GM18526 (cell line): ENCODE results near the gene ADPRH.

ENCODE experiments used
- POLR2A ChIP-seq: IDR thresholded peaks from 3 replicates; pipeline ENCODE4 v1.6.1; 2011; ENCODE audit not compliant: insufficient read length; ENCODE audit errors: extremely low read depth

ADPRH gene

DNA sequence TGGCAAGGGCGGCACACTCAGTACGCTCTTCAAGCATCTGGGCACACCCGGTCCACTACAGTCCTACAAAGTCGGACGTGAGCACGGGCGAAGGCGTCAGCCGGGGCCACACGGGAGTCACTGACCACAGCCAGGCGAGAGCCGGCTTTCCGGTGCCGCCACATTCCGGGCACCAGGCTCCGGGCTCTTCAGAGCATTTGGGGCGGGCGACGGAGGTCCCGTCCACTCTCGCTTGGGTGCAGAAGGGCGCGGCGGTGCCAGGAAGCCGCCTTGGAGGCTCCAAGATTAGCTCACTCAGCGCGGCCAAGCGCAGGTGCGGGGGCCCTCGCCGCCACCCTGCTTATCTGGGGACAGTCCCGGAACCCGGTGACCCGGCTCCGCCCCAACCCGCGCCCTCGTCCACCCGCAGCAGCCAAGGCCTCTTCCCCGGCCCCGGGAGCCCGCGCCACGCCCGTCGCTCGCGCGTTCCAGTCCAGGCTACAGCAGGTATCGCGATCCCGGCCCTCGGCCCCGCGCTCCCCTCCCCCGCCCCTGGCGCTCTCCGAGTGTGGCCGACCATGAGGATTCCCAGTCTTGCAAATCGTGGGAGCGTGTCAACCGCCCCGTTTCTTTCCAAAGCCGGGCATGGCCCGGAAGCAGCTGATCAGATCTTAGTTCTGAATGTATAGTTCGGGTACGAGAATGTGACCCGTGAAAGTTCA is at the start of gene ADPRH:
Gene ADPRH (plus strand): TSS at position 127 of the 701 bp plus-strand sequence. CDS start 2,678 bp downstream, outside the sequence.
- TF ChIP-seq POLR2A, result peak; percentile 62

DNA sequence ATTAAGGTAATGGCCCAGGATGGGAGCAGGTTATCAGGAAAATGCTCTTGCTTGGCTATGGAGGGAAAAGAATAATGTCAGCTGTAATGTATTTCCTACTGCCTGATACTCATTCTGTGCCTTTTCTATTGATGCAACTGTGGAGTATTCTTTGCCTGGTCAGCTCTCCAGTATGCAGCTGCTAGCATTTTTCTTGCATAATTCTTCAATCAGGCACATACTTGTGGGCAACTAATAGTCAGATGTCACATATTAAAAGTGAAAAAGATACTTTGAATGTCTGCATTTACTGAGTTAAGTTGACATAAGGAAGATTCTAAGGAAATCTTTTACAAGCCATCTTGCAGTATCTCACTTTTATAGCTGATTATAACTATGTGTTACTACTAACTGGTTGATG is 49.4 kb upstream of the ADPRH start:
- TF ChIP-seq POLR2A, result no peak

DNA sequence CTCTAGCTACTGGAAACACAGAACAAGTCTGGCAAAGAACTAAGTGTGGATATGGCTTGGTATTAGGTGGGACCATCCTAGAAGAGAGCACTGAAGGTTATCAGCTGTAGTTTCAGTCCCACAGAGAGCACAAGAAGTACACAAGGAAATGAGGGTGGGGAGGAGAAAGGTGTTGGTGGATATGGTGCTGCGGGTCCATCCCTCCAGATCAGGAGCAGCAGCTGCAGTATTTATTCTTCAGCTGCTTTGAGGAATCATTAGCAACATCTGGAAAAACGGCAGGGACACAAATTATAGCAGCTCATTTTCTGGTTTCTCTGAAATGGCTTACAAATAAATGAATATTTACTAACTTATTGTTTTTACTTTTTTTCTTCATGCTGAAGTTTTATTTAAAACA is 48.8 kb upstream of the ADPRH start:
- no peak for TF ChIP-seq POLR2A

DNA sequence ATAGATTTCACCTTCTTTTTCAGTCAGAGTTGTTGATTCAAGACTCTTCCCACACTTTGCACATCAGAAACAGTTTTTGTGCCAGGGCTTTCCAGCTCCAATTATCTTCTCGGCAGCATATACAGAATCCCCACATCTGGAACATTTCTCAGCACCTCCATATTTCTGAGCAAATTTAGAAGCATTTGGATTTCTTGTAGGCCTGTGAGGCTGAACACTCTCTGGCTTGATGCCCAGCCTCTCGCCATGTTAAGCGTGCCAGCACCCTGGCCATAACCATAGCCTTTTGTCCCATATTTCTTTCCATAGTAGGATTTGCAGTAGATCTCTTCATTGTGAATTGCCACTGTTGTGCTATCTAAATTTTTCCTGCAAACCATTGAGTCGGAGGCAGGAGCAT is 48.1 kb upstream of the ADPRH start:
- TF ChIP-seq POLR2A, result no peak

DNA sequence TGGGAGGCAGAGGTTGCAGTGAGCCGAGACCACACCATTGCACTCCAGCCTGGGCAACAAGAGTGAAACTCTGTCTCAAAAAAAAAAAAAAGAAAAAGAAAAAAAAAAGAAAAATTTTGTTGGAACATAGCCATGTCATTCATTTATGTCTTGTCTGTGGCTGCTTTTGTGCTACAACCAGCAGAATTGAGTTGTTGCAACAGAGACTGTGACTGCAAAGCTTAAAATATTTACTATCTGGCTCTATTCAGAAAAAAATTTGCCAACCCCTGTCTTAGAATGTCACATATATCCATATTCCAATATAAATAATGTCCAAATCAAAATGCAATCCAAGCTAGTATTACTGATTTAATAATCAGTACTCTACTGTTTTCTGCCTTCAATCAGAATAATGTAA is 45.0 kb upstream of the ADPRH start:
- TF ChIP-seq POLR2A, result no peak

DNA sequence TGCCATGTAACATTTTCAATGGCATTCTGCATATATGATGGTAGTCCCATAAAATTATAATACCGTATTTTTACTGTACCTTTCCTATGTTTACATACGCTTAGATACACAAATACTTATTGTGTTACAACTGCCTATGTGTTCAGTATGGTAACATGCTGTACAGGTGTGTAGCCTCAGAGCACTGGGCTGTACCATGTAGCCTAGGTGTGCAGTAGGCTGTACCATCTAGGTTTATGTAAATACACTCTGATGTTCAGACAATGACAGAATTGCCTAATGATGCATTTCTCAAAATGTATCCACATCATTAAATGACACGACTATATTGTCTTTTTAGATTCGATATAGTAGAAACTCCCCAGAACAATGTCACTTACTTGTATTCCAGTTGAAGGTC is 42.5 kb upstream of the ADPRH start:
- no peak for TF ChIP-seq POLR2A

DNA sequence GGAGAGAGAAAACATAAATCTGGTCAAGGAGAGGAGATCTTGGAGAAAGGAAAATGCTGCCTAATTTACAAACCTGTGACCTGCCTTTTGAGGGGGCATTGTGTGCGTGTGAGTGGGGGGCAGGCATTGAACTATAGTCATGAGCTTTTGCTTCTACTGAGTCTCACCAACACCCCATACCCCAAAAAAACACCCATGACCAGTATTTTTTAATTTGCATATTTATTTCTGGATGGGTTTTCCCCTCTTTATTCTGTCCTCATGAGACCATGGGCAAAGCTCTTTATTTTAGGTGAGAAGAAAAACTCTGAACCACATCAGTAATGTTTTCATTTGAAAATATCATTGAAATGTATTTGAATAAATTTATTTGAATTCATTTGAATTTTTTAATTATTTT is 40.5 kb upstream of the ADPRH start:
- TF ChIP-seq POLR2A, result no peak

DNA sequence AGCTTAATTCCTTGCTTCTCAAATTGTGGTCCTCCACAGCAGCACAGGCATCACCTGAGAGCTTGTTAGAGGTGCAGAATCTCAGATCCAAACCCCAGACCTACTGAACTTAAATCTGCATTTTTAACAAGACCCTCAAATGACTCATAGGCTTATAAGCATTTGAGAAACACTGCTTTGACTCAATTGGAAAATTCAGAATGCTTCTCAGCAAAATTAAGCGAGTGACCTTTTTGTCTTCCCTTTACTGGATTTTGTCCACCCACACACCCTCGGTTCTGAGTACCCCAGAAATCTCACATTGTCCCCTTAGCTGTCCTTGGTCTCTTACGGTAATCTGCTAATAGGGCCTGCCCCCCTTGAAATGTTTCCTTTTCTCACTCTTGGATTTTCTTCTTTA is 37.7 kb upstream of the ADPRH start:
- TF ChIP-seq POLR2A, result no peak

DNA sequence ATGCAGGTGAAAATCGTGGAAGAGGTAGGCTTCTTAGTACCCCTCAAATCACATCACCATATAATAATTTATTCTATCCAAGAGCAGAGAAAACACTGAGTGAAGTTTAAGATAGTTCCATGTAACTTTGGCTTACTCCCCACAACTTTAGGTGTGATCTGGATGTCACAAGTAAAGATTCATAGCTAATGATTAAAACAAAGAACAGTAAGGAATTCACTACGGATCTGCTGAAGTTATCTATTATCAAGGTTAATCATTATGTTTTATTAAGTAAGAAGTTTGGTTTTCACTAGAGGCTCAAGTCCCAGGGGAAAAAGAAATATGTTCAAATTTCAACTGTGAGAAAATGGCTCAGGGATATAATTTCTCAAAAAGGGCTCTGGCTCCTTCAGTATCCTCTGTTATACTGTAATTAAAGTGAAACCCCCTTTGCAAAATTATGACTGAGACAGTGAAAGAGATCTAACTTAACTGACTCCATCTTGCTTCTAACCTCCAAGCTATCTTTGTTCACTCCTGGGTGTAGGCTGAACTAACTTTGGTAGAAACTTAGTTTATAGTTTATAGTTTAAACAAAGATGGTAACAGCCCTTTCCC is 37.0 kb upstream of the ADPRH start:
- TF ChIP-seq POLR2A, result no peak

DNA sequence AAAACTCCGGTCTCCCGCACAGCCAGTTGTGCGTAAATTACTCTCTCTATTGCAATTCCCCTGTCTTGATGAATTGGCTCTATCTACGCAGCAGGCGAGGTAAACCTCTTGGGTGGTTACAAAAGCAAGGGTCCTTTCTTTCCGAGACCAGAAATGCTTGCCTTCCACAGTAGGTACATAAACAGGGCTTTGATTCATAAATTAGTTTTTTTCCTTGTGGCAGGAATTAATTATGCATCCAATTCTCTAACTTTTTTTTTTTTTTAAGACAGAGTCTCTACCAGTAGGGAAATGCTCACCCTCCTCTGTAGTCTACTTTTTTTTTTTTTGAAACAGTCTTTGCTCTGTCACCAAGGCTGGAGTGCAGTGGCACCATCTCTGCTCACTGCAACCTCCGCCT is 36.1 kb upstream of the ADPRH start:
- TF ChIP-seq POLR2A, result no peak

DNA sequence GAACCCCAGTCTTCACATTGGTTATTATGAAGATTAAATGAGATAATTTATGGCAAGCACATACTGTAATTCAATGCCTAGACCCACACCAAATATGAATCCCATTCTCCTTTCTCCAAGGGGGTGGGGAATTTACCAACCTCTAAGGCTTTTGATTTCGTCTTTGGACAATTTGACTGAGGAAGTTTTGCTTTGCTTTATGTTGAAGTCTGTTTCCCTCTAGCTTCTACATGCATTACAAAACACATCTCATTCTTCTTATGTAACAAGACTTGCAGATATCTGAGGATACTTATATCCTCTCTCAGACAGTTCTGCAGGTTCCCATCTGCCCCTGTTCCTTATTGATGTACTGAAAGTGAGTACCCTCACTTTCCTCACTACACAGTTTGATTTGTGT is 32.1 kb upstream of the ADPRH start:
- no peak for TF ChIP-seq POLR2A

DNA sequence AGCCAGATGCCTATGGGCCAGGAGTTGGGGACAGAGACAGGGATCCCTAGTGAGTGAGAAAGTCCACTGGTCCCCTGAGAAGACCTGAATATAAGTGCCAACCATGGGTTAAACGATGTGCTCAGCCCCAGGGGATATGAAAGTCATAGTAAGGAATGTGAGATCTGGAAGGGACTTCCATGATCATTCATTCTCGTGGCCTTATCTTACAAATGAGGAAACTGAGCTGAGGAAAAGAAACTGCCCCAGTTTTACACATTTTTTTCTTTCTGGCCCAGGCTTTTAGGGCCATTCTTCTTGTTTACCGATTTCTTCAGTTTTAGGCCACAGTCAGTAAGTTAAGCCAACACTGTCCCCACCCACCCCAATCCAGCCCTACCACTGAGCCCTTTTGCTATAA is 31.0 kb upstream of the ADPRH start:
- no peak for TF ChIP-seq POLR2A

DNA sequence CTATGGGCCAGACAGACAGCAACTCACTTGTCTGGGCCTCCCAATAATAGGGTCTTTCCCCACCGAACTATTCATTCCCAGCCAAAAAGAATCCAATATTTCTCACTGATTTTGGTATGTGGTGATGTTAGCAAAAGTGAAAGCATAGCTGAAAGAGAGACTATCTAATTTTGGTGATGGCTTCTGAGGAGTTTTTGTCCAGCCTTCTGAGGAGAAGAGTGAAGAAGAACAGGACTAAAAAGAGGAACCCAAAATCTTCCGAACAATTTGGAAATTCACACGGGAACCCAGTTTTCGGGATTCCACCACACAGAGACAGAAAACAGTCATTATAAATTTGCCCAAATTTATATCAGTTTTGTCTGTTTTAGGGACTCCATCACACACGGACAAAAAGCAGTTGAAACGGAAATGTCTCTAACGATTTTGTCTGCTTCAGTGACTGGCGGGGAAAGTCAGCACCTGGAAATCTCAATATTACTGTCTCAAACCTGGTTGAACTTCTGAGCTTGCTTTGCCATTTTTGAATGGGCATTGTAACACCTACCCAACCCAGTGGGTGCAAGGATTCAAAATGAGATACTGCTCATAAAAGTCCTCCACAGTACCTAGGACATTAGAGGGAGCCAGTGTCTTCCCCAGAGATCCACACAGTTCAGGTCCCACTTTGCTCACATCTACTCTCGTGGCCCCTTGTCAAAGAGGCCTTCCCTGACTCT is 28.9 kb upstream of the ADPRH start:
- TF ChIP-seq POLR2A, result peak; percentile 21

DNA sequence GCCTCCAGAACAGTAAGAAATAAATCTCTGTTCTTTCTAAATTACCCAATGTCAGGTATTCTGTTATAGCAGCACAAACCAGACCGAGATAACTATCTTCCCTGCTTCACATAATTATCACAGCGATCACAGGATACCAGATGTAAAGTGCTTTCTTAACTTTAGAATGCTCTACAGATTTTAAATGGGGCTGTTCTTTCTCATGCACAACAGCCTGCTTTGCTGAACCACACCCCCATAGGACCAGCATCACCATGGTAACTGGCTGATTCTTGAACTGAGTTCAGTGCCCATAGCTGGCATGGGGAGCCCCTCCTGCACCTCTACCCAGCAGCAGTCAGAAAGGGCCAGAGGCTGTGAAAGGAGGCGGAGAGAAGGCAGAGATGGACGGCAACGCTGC is 27.7 kb upstream of the ADPRH start:
- no peak for TF ChIP-seq POLR2A

DNA sequence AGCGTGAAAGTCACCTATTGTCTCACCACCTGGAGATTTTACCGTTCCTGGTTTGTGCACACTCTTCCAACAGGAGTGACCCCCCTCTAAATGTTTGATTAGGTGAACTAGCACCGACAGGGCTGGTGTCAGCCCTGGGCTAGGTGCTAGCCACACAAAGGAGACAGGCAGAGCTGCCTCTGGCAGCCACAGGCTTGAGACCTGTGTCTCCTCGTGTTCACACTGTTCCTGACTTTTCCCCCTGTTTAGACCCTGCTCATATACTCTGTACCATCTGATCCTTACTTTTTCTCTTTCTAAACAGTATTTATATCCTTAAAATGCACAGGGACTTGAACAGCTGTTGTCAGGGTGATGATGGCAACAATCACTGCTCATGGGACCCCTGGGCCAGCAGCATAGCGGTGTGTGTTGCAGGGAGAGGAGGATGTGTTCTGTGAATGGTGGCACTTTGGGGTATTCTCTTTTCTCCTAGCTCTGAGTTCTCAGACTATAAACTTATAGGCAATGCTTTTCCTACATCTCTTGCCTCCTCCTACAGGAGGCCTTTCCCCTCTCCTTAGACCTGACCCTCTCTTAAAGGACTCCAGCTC is 25.4 kb upstream of the ADPRH start:
- no peak for TF ChIP-seq POLR2A

DNA sequence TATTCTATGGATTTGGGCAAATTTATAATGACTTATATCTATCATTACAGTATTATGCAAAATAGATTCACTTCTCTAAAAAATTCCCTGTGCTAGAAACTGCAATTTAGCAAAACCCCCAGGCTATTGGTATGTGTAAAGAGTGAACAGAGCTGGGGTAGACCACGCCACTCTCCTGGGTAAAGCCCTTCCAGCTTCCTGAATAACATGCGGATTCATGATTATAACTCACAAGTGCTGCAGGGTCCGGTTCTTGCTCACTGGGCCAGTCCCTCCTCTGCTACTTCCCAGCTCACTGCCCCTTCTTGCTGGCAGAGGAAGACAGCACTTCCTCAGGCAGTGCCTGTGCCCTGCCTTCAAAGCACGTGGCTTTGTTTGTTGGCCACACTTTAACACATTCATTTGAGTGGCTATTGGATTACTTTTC is 24.0 kb upstream of the ADPRH start:
- no peak for TF ChIP-seq POLR2A

DNA sequence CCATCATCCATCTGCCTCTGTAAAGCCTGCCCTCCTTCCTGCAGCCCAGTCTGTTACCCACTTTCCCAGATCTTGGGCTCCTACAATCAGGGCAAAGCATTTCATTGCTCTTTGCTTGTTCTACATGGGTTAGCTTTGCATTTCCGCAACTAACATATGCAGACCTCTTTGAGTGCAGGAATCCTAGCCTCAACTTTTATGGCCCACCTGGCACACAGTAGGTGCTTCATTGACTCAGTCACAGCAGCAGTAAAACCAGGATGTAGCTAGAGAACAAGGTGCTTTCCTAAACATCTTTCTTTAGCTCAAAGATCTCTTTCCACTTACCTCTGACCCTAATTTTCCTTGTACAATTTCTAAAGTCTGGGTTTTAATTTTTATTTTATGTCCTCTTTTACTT is 23.4 kb upstream of the ADPRH start:
- no peak for TF ChIP-seq POLR2A
